Tongue (tissue), 2 donors: ENCODE results near the gene NHSL2. TPM values are rescaled to one million over a fixed set of nuclear protein-coding genes. Genes with fewer than 3 reads are reported as not detected.
"Not testable (repeated sequence)": the region's sequence is repeated elsewhere in the genome, so short reads cannot be mapped to it uniquely, and the experiment has no call there.

Experiments used
- DNase-seq: peaks from one replicate; pipeline ENCODE4 v3.0.0-alpha.2; 2015
- total RNA-seq: library from RNA; depleted of rRNA; stranded (reverse); fragments of >200 nt; gene quantifications from one replicate; pipeline ENCODE4 v1.2.3, GENCODE V29; 2014

The NHSL2 gene
- total RNA-seq, 1 donor from 2014 or later = 10.2 TPM

GRCh38 chrX:72131317-72132294, 221.0 kb downstream of the NHSL2 start, which contains the start of gene RTL5:
TSS of gene RTL5 (minus strand) at chrX:72131915.
- peak; percentile 94 for DNase-seq

GRCh38 chrX:72132456-72132855, 221.8 kb downstream of the NHSL2 start:
- DNase-seq = no peak

GRCh38 chrX:72133851-72134546, 223.4 kb downstream of the NHSL2 start:
- no peak for DNase-seq

DNA sequence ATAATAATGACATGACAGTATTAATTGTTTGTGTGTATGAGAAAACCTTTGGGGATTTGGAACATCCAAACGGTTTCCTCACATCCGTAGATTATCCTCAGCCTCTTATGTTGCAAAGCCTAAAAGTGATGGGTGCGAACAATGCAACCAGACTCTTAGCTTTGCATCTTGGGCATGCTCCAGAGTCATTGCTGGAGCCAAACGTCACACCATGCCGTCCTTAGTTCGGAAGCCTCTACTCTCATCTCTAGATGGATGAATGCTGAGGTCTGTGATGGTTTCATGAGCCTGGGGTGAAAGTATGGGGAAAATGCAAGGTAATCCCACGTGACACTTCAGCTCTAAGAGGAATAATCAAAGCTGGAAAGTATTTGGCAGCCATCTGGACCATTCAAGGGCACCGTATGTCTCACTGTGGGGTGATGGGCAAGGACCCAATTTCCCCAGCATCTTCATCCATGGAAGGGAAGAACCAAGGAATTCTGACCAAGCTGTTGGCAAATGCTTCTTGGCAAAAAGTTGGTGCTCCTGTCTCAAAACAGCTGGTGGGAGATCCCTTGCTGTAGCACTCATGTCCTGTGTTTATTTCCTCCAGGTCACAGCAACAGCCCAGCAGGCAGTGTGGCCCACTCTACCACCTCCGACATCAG, 227.3 kb downstream of the NHSL2 start:
- no peak for DNase-seq

- no peak for DNase-seq
These were observed 228.9 kb downstream of the NHSL2 start for GRCh38 chrX:72139538-72139937.

GRCh38 chrX:72141372-72142004, 230.8 kb downstream of the NHSL2 start:
- DNase-seq = no peak

- peak; percentile 91 for DNase-seq
These were observed 231.6 kb downstream of the NHSL2 start for GRCh38 chrX:72142094-72142793.

DNA sequence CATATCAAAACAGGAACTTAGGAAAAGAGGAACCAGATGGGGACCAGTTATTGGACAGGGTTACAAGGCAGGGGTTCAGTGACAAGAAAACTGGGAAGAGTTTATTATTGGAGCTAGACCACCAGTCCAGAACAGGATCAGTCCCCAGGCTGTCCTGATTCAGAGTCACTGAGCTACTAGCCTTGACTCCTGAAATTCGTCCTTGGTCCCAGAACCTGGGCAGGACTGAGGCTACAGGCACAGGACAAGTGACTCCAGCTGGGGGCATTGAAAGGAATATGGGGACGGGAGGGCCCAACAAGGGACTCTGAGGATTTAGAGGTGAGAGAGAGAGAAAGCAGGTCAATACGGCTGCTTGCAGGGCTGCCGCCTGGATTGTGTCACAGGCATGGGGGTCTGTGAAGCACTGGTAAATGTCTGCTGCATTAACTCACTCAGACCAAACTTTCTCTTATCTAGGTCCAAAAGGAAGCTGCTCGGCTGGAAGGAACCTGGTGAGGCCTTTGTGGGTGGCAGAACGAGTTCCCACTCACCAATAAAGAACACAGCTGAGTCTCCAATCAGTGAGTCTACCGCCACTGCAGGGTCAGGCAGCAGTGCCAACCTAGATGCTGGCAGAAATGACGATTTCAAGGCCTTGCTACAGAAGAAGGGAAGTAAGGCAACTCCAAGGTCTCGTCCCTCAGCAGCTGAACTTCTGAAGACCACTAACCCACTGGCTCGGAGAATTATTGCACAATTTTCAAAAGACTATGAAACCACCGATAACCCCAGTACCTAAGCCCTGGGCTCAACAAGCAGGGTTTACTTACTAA, 232.4 kb downstream of the NHSL2 start:
- no peak for DNase-seq

- DNase-seq = no peak
These were observed 232.9 kb downstream of the NHSL2 start for GRCh38 chrX:72143609-72143907.

- no peak for DNase-seq
These were observed 234.5 kb downstream of the NHSL2 start for GRCh38 chrX:72145181-72145580.

- DNase-seq = no peak
These were observed 235.9 kb downstream of the NHSL2 start for GRCh38 chrX:72146527-72146926.

GRCh38 chrX:72158773-72159172, 248.1 kb downstream of the NHSL2 start:
- no peak for DNase-seq

GRCh38 chrX:72159769-72160168, 249.1 kb downstream of the NHSL2 start:
- no peak for DNase-seq

GRCh38 chrX:72165551-72165950, 254.9 kb downstream of the NHSL2 start:
- DNase-seq = no peak

- no peak for DNase-seq
These were observed 258.5 kb downstream of the NHSL2 start for GRCh38 chrX:72169008-72169728.

GRCh38 chrX:72176289-72176688, 265.6 kb downstream of the NHSL2 start:
- not testable (repeated sequence) for DNase-seq

GRCh38 chrX:72176981-72177380, 266.3 kb downstream of the NHSL2 start:
- peak; percentile 50 for DNase-seq

- DNase-seq = peak; percentile 4
These were observed 269.9 kb downstream of the NHSL2 start for GRCh38 chrX:72180539-72180938.

GRCh38 chrX:72181178-72182125, 270.8 kb downstream of the NHSL2 start, which contains the start of gene PIN4:
TSS of gene PIN4 (plus strand) at chrX:72181757. CDS start at chrX:72181786, 29 bp downstream.
- DNase-seq = peak; percentile 97
